ENCODE measurements around the gene PARP9. TPM values are rescaled to one million over a fixed set of nuclear protein-coding genes. Genes with fewer than 3 reads are reported as not detected.
A peak's percentile ranks its signal among the peaks of the same experiment; 100 is the strongest.

Gene PARP9
- total and polyA plus RNA-seq, 2 of the 13 experiments (the other 11 are each of a cell fraction or from before 2014, with no cell fraction given), result 6.5 to 10.6 TPM

GRCh38 chr3:122514123-122515019 is 49.7 kb downstream of the PARP9 start, which contains the start of gene KPNA1 (continued):
- no peak for TF ChIP-seq SNAPC4 (CRISPR knock-in tag; IDR thresholded peaks at IDR 0.05)
- peak; percentile 44; the same call in 1 of the 2 replicates for TF ChIP-seq KLF6 (CRISPR knock-in tag; IDR thresholded peaks at IDR 0.05)
- no peak for TF ChIP-seq ZNF615 (CRISPR knock-in tag; IDR thresholded peaks at IDR 0.05; ENCODE audit: borderline replicate concordance)
- TF ChIP-seq PPARG (CRISPR knock-in tag; conservative IDR thresholded peaks at IDR 0.05), result no peak
- peak; percentile 62 for TF ChIP-seq ZNF574 (CRISPR knock-in tag; IDR thresholded peaks at IDR 0.05)
- 0 out of 2 replicates have a peak, but pooled peaks have one; percentile 86 for TF ChIP-seq ZNF510 (CRISPR knock-in tag; IDR thresholded peaks at IDR 0.05; ENCODE audit: low read depth)
- peak; percentile 81; the same call in 1 of the 2 replicates for TF ChIP-seq PREB (CRISPR knock-in tag; IDR thresholded peaks at IDR 0.05)
- TF ChIP-seq SP5 (CRISPR knock-in tag; IDR thresholded peaks at IDR 0.05; ENCODE audit: borderline replicate concordance, low read depth), result no peak
- TF ChIP-seq PAF1 (CRISPR knock-in tag; IDR thresholded peaks at IDR 0.05), result no peak
- TF ChIP-seq ZBTB1 (CRISPR knock-in tag; IDR thresholded peaks at IDR 0.05; ENCODE audit: borderline replicate concordance), result 0 out of 2 replicates have a peak, but pooled peaks have one; percentile 76
- no peak for TF ChIP-seq HNF4A (CRISPR knock-in tag; IDR thresholded peaks at IDR 0.05)
- no peak for TF ChIP-seq ZNF557 (CRISPR knock-in tag; IDR thresholded peaks at IDR 0.05)
- TF ChIP-seq CSRNP2 (CRISPR knock-in tag; conservative IDR thresholded peaks at IDR 0.05; ENCODE audit: low read depth), result 0 out of 2 replicates have a peak, but pooled peaks have one; percentile 48
- 0 out of 2 replicates have a peak, but pooled peaks have one; percentile 23 for TF ChIP-seq TSC22D2 (CRISPR knock-in tag; IDR thresholded peaks at IDR 0.05; ENCODE audit: borderline replicate concordance)
- TF ChIP-seq NFE2L1 (CRISPR knock-in tag; IDR thresholded peaks at IDR 0.05; ENCODE audit: borderline replicate concordance), result no peak
- TF ChIP-seq ZNF30 (CRISPR knock-in tag; IDR thresholded peaks at IDR 0.05), result no peak; the same call in 1 of the 2 replicates
- TF ChIP-seq YEATS4 (CRISPR knock-in tag; IDR thresholded peaks at IDR 0.05; ENCODE audit: borderline replicate concordance), result peak; percentile 82
- peak; percentile 71; the same call in 1 of the 2 replicates for TF ChIP-seq TARDBP (CRISPR knock-in tag; IDR thresholded peaks at IDR 0.05)
